NCI-H1417 (cell line): ENCODE measurements around the gene BTRC.
A peak's percentile ranks its signal among the peaks of the same experiment; 100 is the strongest.
"Not testable (repeated sequence)": the region's sequence is repeated elsewhere in the genome, so short reads cannot be mapped to it uniquely, and the experiment has no call there.

Experiments
- DNase-seq, 3 experiments: peaks; one replicate each; lab custom pipeline; 2025; lab: John Stamatoyannopoulos, UW

The BTRC gene

GRCh38 chr10:101346177-101346576, 7.8 kb upstream of the BTRC start:
- DNase-seq, result no peak

GRCh38 chr10:101351017-101351416, 2.9 kb upstream of the BTRC start:
- DNase-seq, result no peak

- no peak for DNase-seq
Measured at GRCh38 chr10:101351477-101351876, 2.5 kb upstream of the BTRC start.

- DNase-seq, result not testable (repeated sequence)
Measured at GRCh38 chr10:101352857-101353256, 1.1 kb upstream of the BTRC start.

- DNase-seq, result peak; percentile 46 to 85 (median 85)
Measured at GRCh38 chr10:101354328-101355071, 535 bp downstream of the BTRC start.

- DNase-seq, result no peak
Measured at GRCh38 chr10:101355072-101355706, 1.2 kb downstream of the BTRC start.

- DNase-seq, result no peak
Measured at GRCh38 chr10:101356132-101356531, 2.2 kb downstream of the BTRC start.

- DNase-seq, result no peak
Measured at GRCh38 chr10:101357958-101358357, 4.0 kb downstream of the BTRC start.

GRCh38 chr10:101358706-101359300, 4.8 kb downstream of the BTRC start:
- no peak for DNase-seq

GRCh38 chr10:101360090-101360489, 6.1 kb downstream of the BTRC start:
- not testable (repeated sequence) for DNase-seq

- DNase-seq, result not testable (repeated sequence)
Measured at GRCh38 chr10:101360841-101361240, 6.9 kb downstream of the BTRC start.

GRCh38 chr10:101363850-101364400, 10.0 kb downstream of the BTRC start:
- no peak for DNase-seq

GRCh38 chr10:101364721-101365120, 10.8 kb downstream of the BTRC start:
- DNase-seq, result no peak

- DNase-seq, result no peak
Measured at GRCh38 chr10:101367569-101368453, 13.8 kb downstream of the BTRC start.

GRCh38 chr10:101373063-101373462, 19.1 kb downstream of the BTRC start:
- peak in 1 of 3 experiments; percentile 31 for DNase-seq

GRCh38 chr10:101373993-101374392, 20.0 kb downstream of the BTRC start:
- not testable (repeated sequence) for DNase-seq

GRCh38 chr10:101375076-101375475, 21.1 kb downstream of the BTRC start:
- no peak for DNase-seq

GRCh38 chr10:101379663-101380352, 25.8 kb downstream of the BTRC start:
- no peak for DNase-seq

- DNase-seq, result no peak
Measured at GRCh38 chr10:101380353-101381017, 26.5 kb downstream of the BTRC start.

GRCh38 chr10:101385866-101386658, 32.1 kb downstream of the BTRC start:
- no peak for DNase-seq
